ENCODE data around the gene ANKRD36C. TPM values are rescaled to one million over a fixed set of nuclear protein-coding genes. Genes with fewer than 3 reads are reported as not detected.
A peak's percentile ranks its signal among the peaks of the same experiment; 100 is the strongest.
"Not testable (repeated sequence)": the region's sequence is repeated elsewhere in the genome, so short reads cannot be mapped to it uniquely, and the experiment has no call there.

Gene ANKRD36C
- polyA plus RNA-seq, 1 experiment: 2.5 TPM

- H3K36me3 ChIP-seq (ENCODE audit: control insufficient read depth, insufficient read depth, low read length): not testable (repeated sequence)
- CTCF ChIA-PET: interaction anchor here (0.6 to 2.6 kb wide), 21 partner anchors 8 to 575 kb away, joined by 3 to 31 read pairs (median 4); no protein-coding TSS in a partner anchor
Measured at GRCh38 chr2:96022701-96023447, 31.2 kb upstream of the ANKRD36C start.

GRCh38 chr2:96022126-96022525, 30.5 kb upstream of the ANKRD36C start:
- H3K27me3 ChIP-seq (ENCODE audit: control insufficient read depth, insufficient read depth, low read length); H3K36me3 ChIP-seq (ENCODE audit: control insufficient read depth, insufficient read depth, low read length); POLR2A ChIA-PET; DNase-seq (ENCODE audit: low read depth); H3K4me3 ChIP-seq (ENCODE audit: low read depth, low read length): not testable (repeated sequence)
- CTCF ChIA-PET: interaction anchor here (0.6 to 2.6 kb wide), 20 partner anchors 8 to 575 kb away, joined by 3 to 31 read pairs (median 4); no protein-coding TSS in a partner anchor

More at GRCh38 chr2:96022701-96023447, 31.2 kb upstream of the ANKRD36C start:
- POLR2A ChIA-PET; DNase-seq (ENCODE audit: low read depth); H3K4me3 ChIP-seq (ENCODE audit: low read depth, low read length); H3K27me3 ChIP-seq (ENCODE audit: control insufficient read depth, insufficient read depth, low read length): not testable (repeated sequence)
- TF ChIP-seq CTCF (IDR thresholded peaks at IDR 0.05; ENCODE audit: insufficient read depth, low read depth, low read length): peak; percentile 77

GRCh38 chr2:96021142-96021541, 29.5 kb upstream of the ANKRD36C start:
- H3K36me3 ChIP-seq (ENCODE audit: control insufficient read depth, insufficient read depth, low read length); DNase-seq (ENCODE audit: low read depth); H3K4me3 ChIP-seq (ENCODE audit: low read depth, low read length); H3K27me3 ChIP-seq (ENCODE audit: control insufficient read depth, insufficient read depth, low read length); POLR2A ChIA-PET: not testable (repeated sequence)
- CTCF ChIA-PET: interaction anchor here (0.6 to 2.6 kb wide), 2 partner anchors 97 to 273 kb away, joined by 3 to 31 read pairs; no protein-coding TSS in a partner anchor

- POLR2A ChIA-PET; H3K36me3 ChIP-seq (ENCODE audit: control insufficient read depth, insufficient read depth, low read length); DNase-seq (ENCODE audit: low read depth); CTCF ChIA-PET; H3K4me3 ChIP-seq (ENCODE audit: low read depth, low read length); H3K27me3 ChIP-seq (ENCODE audit: control insufficient read depth, insufficient read depth, low read length): not testable (repeated sequence)
Measured at GRCh38 chr2:96019909-96020590, 28.4 kb upstream of the ANKRD36C start.

GRCh38 chr2:96016321-96016720, 24.7 kb upstream of the ANKRD36C start:
- CTCF ChIA-PET: interaction anchor here (2.0 kb wide), 1 partner anchor 101 kb away, joined by 4 read pairs; the partner anchor contains the start of gene ADRA2B
- POLR2A ChIA-PET; H3K27me3 ChIP-seq (ENCODE audit: control insufficient read depth, insufficient read depth, low read length); H3K4me3 ChIP-seq (ENCODE audit: low read depth, low read length); DNase-seq (ENCODE audit: low read depth); H3K36me3 ChIP-seq (ENCODE audit: control insufficient read depth, insufficient read depth, low read length): not testable (repeated sequence)

- DNase-seq (ENCODE audit: low read depth); H3K27me3 ChIP-seq (ENCODE audit: control insufficient read depth, insufficient read depth, low read length); H3K4me3 ChIP-seq (ENCODE audit: low read depth, low read length); H3K36me3 ChIP-seq (ENCODE audit: control insufficient read depth, insufficient read depth, low read length); CTCF ChIA-PET; POLR2A ChIA-PET: not testable (repeated sequence)
Measured at GRCh38 chr2:96012792-96013264, 21.2 kb upstream of the ANKRD36C start.

- H3K4me3 ChIP-seq (ENCODE audit: low read depth, low read length); H3K27me3 ChIP-seq (ENCODE audit: control insufficient read depth, insufficient read depth, low read length); H3K36me3 ChIP-seq (ENCODE audit: control insufficient read depth, insufficient read depth, low read length); DNase-seq (ENCODE audit: low read depth); POLR2A ChIA-PET: not testable (repeated sequence)
- CTCF ChIA-PET: interaction anchor here (1.1 kb wide), 1 partner anchor 20 kb away, joined by 3 read pairs; no protein-coding TSS in a partner anchor
Measured at GRCh38 chr2:96012086-96012791, 20.6 kb upstream of the ANKRD36C start.

GRCh38 chr2:96011129-96011455, 19.5 kb upstream of the ANKRD36C start:
- CTCF ChIA-PET: interaction anchor here (1.1 kb wide), 1 partner anchor 18 kb away, joined by 3 read pairs; no protein-coding TSS in a partner anchor
- H3K36me3 ChIP-seq (ENCODE audit: control insufficient read depth, insufficient read depth, low read length); H3K27me3 ChIP-seq (ENCODE audit: control insufficient read depth, insufficient read depth, low read length); DNase-seq (ENCODE audit: low read depth); POLR2A ChIA-PET; H3K4me3 ChIP-seq (ENCODE audit: low read depth, low read length): not testable (repeated sequence)
- peak; percentile 39 for TF ChIP-seq CTCF (IDR thresholded peaks at IDR 0.05; ENCODE audit: insufficient read depth, low read depth, low read length)

GRCh38 chr2:96010320-96011128, 18.9 kb upstream of the ANKRD36C start:
- DNase-seq (ENCODE audit: low read depth); POLR2A ChIA-PET; H3K36me3 ChIP-seq (ENCODE audit: control insufficient read depth, insufficient read depth, low read length); H3K27me3 ChIP-seq (ENCODE audit: control insufficient read depth, insufficient read depth, low read length): not testable (repeated sequence)
- H3K4me3 ChIP-seq (ENCODE audit: low read depth, low read length): peak overlapping the region; percentile 44
- CTCF ChIA-PET: interaction anchor here (2.1 to 2.2 kb wide), 2 partner anchors 12 to 18 kb away, joined by 6 to 8 read pairs; no protein-coding TSS in a partner anchor
